OCI-LY1 (cell line): ENCODE measurements around the gene CCDC146.

Experiments
- CTCF ChIP-seq: fragments of 200-600 bp; sonication (generic), shearing (Covaris generic); IDR thresholded peaks from 2 replicates; pipeline ENCODE4 v1.5.1; 2017; ENCODE audit warnings: mild to moderate bottlenecking, antibody characterized with exemption, low read length, moderate library complexity, mixed read lengths
- EZH2 ChIP-seq: fragments of 200-600 bp; sonication (generic), shearing (Covaris generic); IDR thresholded peaks from 2 replicates; pipeline ENCODE4 v1.8.0; 2017; ENCODE audit warnings: borderline replicate concordance, mixed run types, mild to moderate bottlenecking, antibody characterized with exemption, low read length, moderate library complexity, mixed read lengths

DNA sequence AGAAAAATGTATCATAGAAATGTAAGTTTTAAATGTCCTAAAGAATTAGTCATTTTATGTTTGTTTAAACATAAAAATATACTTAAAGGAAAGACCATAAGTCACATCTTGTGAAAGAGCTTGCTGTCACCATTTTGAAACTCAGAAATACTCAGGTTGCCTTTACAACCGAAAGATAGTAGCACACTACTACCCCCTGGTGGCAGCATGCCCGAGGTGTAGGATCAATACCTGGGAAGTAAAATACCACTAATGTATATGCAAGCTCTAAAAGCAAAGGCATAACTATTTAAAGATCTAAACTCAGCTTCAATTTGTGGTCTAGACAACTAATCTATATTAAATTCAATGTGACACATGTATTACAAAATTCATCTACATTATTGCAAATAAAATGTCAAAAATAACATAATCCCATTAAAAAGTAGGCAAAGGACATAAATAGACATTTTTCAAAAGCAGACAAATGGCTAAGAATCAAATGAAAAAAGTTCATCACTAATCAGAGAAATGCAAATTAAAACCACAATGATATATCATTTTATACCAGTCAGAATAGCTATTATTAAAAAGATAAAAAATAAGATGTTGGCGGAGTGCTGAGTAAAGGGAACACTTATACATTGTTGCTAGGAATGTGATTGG is 124.9 kb downstream of the CCDC146 start:
- TF ChIP-seq CTCF (peak; percentile 95), EZH2 (no peak)
